Liver (tissue), 9 donors: ENCODE data around the gene FEM1B. TPM values are rescaled to one million over a fixed set of nuclear protein-coding genes. Genes with fewer than 3 reads are reported as not detected.

Experiments used
- DNase-seq: peaks from one replicate; pipeline ENCODE4 v3.0.0-alpha.2; 2017; ENCODE audit warnings: low spot score
- H3K27ac ChIP-seq, 2 donors: one replicate each; pipeline ENCODE4 v1.7.0; 2013; ENCODE audit warnings: inconsistent platforms in 2 of 2, low read length in 2 of 2, control low read depth in 1 of 2, low read depth in 1 of 2, mild to moderate bottlenecking in 1 of 2
- H3K27me3 ChIP-seq, 4 donors: one replicate each; pipeline versions ENCODE4 v1.6.1 to v1.7.0; 2013; ENCODE audit warnings: low read length in 3 of 4, inconsistent platforms in 1 of 4, mild to moderate bottlenecking in 1 of 4, moderate library complexity in 1 of 4; ENCODE audit not compliant: control insufficient read depth in 4 of 4, insufficient read depth in 4 of 4
- H3K36me3 ChIP-seq, 4 donors: one replicate each; pipeline versions ENCODE4 v1.6.1 to v1.7.0; 2013; ENCODE audit warnings: low read length in 3 of 4, mild to moderate bottlenecking in 3 of 4, low read depth in 1 of 4, moderate library complexity in 1 of 4; ENCODE audit not compliant: control insufficient read depth in 4 of 4, insufficient read depth in 3 of 4
- H3K4me1 ChIP-seq, 4 donors: one replicate each; pipeline versions ENCODE4 v1.6.1 to v1.7.0; 2013; ENCODE audit warnings: low read length in 3 of 4, mild to moderate bottlenecking in 3 of 4, moderate library complexity in 1 of 4; ENCODE audit not compliant: control insufficient read depth in 4 of 4, insufficient read depth in 4 of 4
- H3K4me3 ChIP-seq, 3 donors: one replicate each; pipeline versions ENCODE4 v1.6.1 to v1.7.0; 2013; ENCODE audit warnings: low read length in 3 of 3, control low read depth in 1 of 3, low read depth in 1 of 3, mild to moderate bottlenecking in 1 of 3
- H3K9ac ChIP-seq, 2 donors: one replicate each; pipeline ENCODE4 v1.7.0; 2013; ENCODE audit warnings: low read length in 2 of 2, mild to moderate bottlenecking in 2 of 2, moderate library complexity in 2 of 2, control low read depth in 1 of 2, low read depth in 1 of 2
- H3K9me3 ChIP-seq, 4 donors: one replicate each; pipeline versions ENCODE4 v1.6.1 to v1.7.0; 2013; ENCODE audit warnings: low read length in 3 of 4; ENCODE audit not compliant: control insufficient read depth in 4 of 4
- ATF3 ChIP-seq: IDR thresholded peaks from 2 replicates; pipeline ENCODE4 v1.6.1; 2016; ENCODE audit warnings: antibody characterized with exemption
- CTCF ChIP-seq: fragments of 150-350 bp; IDR thresholded peaks from 2 replicates; pipeline ENCODE4 v1.5.1; 2017; ENCODE audit warnings: improper control_type of control experiment, low read depth, low read length; ENCODE audit not compliant: missing input control
- EGR1 ChIP-seq, 2 donors: IDR thresholded peaks; 2 replicates each; pipeline ENCODE4 v1.6.1; 2016 to 2018; ENCODE audit warnings: antibody characterized with exemption in 2 of 2, low read depth in 2 of 2
- FOXA1 ChIP-seq: IDR thresholded peaks from 2 replicates; pipeline ENCODE4 v1.6.1; 2016; ENCODE audit warnings: antibody characterized with exemption
- FOXA2 ChIP-seq: IDR thresholded peaks from 2 replicates; pipeline ENCODE4 v1.6.1; 2016; ENCODE audit warnings: antibody characterized with exemption
- GABPA ChIP-seq, 2 donors: IDR thresholded peaks in 1 of 2; conservative IDR thresholded peaks in 1 of 2; 2 replicates each; pipeline ENCODE4 v1.6.1; 2016; ENCODE audit warnings: antibody characterized with exemption in 2 of 2, mild to moderate bottlenecking in 1 of 2, moderate library complexity in 1 of 2
- JUND ChIP-seq, 2 donors: IDR thresholded peaks; 2 replicates each; pipeline ENCODE4 v1.6.1; 2016; ENCODE audit warnings: antibody characterized with exemption in 2 of 2
- MAX ChIP-seq: IDR thresholded peaks from 2 replicates; pipeline ENCODE4 v1.6.1; 2016; ENCODE audit warnings: antibody characterized with exemption
- RAD21 ChIP-seq, 2 donors: IDR thresholded peaks; 2 replicates each; pipeline ENCODE4 v1.6.1; 2016; ENCODE audit warnings: antibody characterized with exemption in 2 of 2, mild to moderate bottlenecking in 2 of 2
- REST ChIP-seq: IDR thresholded peaks from 2 replicates; pipeline ENCODE4 v1.6.1; 2016; ENCODE audit warnings: antibody characterized with exemption, mild to moderate bottlenecking
- RXRA ChIP-seq, 2 donors: IDR thresholded peaks; 2 replicates each; pipeline ENCODE4 v1.6.1; 2017 to 2018; ENCODE audit warnings: antibody characterized with exemption in 2 of 2, mild to moderate bottlenecking in 1 of 2
- SP1 ChIP-seq: IDR thresholded peaks from 2 replicates; pipeline ENCODE4 v1.6.1; 2018; ENCODE audit warnings: antibody characterized with exemption, mild to moderate bottlenecking
- YY1 ChIP-seq: IDR thresholded peaks from 2 replicates; pipeline ENCODE4 v1.6.1; 2016; ENCODE audit warnings: antibody characterized with exemption, mild to moderate bottlenecking
- ZBTB33 ChIP-seq: IDR thresholded peaks from 2 replicates; pipeline ENCODE4 v1.6.1; 2016; ENCODE audit warnings: antibody characterized with exemption
- WGBS: extraction: QIAGEN DNeasy Blood & Tissue Kit; methylation state at CpG from one replicate; pipeline ENCODE4 v1.1.7; 2013; 5-methylcytosine and 5-hydroxymethylcytosine counted together
- polyA plus RNA-seq, 2 donors: library from polyadenylated mRNA; stranded (reverse) in 1 of 2; unstranded in 1 of 2; fragments of 200-250 nt in 1 of 2; fragments of >200 nt in 1 of 2; fragmentation: Nextera tagmentation in 1 of 2; extraction: Ambion mirVana in 1 of 2; gene quantifications; one replicate each; pipeline versions ENCODE4 v1.2.1 to v1.2.3, GENCODE V29; 2013 to 2015
- total RNA-seq, 2 donors: library from RNA; depleted of rRNA; stranded (reverse); fragments of >200 nt; gene quantifications; one replicate each; pipeline ENCODE4 v1.2.3, GENCODE V29; 2014
- donor health status: healthy.
- donor health status: healthy.
- donor health status: healthy.
- donor health status: healthy.
- donor health status: healthy.

FEM1B gene
- total and polyA plus RNA-seq, 4 donors = 6.2 to 39.5 (median 17.8) TPM

- no peak for TF ChIP-seq RAD21 (IDR thresholded peaks at IDR 0.05)
- no peak for TF ChIP-seq ZBTB33
- TF ChIP-seq GABPA (IDR thresholded peaks at IDR 0.05 in 1 of 2, conservative IDR thresholded peaks at IDR 0.05 in 1 of 2) = no peak
- TF ChIP-seq EGR1 (IDR thresholded peaks at IDR 0.05; ENCODE audit: low read depth in 2 of 2) = no peak
- no peak for TF ChIP-seq YY1
- no peak for DNase-seq
- H3K36me3 ChIP-seq = no peaks in the 10 kb centered on the region
- no peaks in the 10 kb centered on the region for H3K9me3 ChIP-seq
- no peak overlapping the region for H3K4me3 ChIP-seq
- no peaks in the 10 kb centered on the region for H3K4me1 ChIP-seq
- H3K27me3 ChIP-seq = no peaks in the 10 kb centered on the region
- H3K27ac ChIP-seq = no peak overlapping the region
- no peak overlapping the region for H3K9ac ChIP-seq
- 82% methylated on average over 15 of the region's 15 CpGs for WGBS
These were observed 63.5 kb downstream of the FEM1B start for GRCh38 chr15:68340726-68341671.

- no peaks in the 10 kb centered on the region for H3K36me3 ChIP-seq
- H3K27ac ChIP-seq = no peak overlapping the region
- no peak overlapping the region for H3K4me3 ChIP-seq
- no peak overlapping the region for H3K9ac ChIP-seq
- no peak for DNase-seq
- no peaks in the 10 kb centered on the region for H3K4me1 ChIP-seq
- no peaks in the 10 kb centered on the region for H3K27me3 ChIP-seq
- no peak for TF ChIP-seq ZBTB33
- TF ChIP-seq JUND (IDR thresholded peaks at IDR 0.05) = no peak
- no peak for TF ChIP-seq FOXA2
- TF ChIP-seq RXRA (IDR thresholded peaks at IDR 0.05) = no peak
- TF ChIP-seq MAX = no peak
- no peak for TF ChIP-seq YY1
- no peak for TF ChIP-seq CTCF
- no peak for TF ChIP-seq FOXA1
- no peak for TF ChIP-seq ATF3
- no peak for TF ChIP-seq SP1
- TF ChIP-seq REST = no peak
- no peak for TF ChIP-seq GABPA (IDR thresholded peaks at IDR 0.05 in 1 of 2, conservative IDR thresholded peaks at IDR 0.05 in 1 of 2)
- no peaks in the 10 kb centered on the region for H3K9me3 ChIP-seq
- 84% methylated on average over 17 of the region's 17 CpGs for WGBS
These were observed 64.5 kb downstream of the FEM1B start for GRCh38 chr15:68341760-68342725.
